Prostate gland (tissue), 2 donors: Measurements from ENCODE around the gene SLC9A7.

Source experiments
- CTCF ChIP-seq, 4 experiments: fragments of 200-600 bp in 2 of 4; fragments of 450-650 bp in 2 of 4; sonication (generic) in 2 of 4; IDR thresholded peaks; 1 replicate in 3 of 4; 2 replicates in 1 of 4; pipeline ENCODE4 v1.5.1; 2016 to 2019; ENCODE audit warnings: antibody characterized with exemption in 4 of 4, mild to moderate bottlenecking in 2 of 4, moderate library complexity in 2 of 4
- POLR2A ChIP-seq: fragments of 450-650 bp; IDR thresholded peaks from one replicate; pipeline ENCODE4 v1.6.1; 2016; ENCODE audit warnings: antibody characterized with exemption, mild to moderate bottlenecking
- POLR2AphosphoS5 ChIP-seq: sonication (generic); formaldehyde crosslinking; IDR thresholded peaks from one replicate; pipeline ENCODE4 v1.6.1; 2017; ENCODE audit warnings: antibody characterized with exemption

- TF ChIP-seq CTCF (IDR thresholded peaks at IDR 0.05) (no peak), POLR2A (no peak), POLR2AphosphoS5 (no peak)
Measured at GRCh38 chrX:46678232-46678631, 80.7 kb downstream of the SLC9A7 start.
